ENCODE data around the gene RIMS1.

The RIMS1 gene

DNA sequence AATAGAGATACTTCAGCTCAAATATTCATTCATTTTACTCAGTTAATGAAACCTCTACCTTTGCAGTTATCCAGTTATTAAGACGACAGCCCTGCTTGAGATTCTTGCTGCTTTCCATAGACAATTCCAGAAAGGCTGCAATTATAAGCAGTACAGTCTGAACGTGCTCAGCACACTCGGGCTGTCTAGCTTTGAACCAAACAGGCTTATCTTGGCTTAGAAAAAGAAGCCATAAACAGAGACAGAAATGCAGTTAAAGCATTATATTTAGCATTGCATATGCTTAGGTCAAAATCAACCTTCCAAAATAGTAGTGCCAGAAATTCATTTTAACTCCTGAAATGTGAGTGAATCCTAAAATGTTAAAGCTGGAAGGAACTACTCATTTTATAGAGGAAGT lies 531.4 kb downstream of the RIMS1 start:
- no peak for DNase-seq

DNA sequence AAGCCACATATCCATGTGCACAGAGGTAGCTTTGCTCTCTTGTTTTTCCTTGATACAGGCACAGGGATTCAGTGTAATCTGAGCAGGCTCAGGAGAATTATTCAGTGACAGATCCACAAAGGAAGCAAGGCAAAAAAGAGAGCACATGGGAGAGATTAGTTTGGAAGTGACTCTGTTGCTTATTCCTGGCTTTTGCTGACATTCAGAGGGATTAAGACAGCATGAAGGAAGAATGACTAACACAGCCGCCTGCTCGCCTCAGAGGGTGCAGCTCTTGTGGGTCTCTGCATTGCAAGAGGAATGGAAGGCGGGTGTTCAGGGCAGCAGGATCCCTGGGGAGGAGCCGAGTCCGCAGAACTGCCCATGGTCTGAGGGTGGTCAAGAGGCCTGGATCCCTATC lies 532.1 kb downstream of the RIMS1 start:
- DNase-seq = no peak

DNA sequence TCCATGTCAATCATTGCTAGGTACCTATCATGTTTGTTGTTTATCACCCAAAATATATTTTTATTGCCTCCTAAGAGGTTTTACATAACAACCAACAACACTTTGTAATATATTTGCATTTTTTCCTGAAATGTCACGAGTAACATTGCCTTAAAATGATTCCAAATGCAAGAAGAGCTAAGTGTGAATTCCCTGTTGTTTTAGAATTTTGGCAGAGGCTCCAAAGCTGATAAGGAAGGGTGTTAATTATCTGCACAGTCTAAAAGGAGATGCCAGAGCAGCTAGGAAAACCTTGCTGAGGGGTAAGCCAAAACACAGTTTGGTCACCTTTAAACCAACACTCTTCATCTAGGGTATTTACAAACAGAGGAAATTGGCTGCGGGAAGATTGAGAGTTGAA lies 533.6 kb downstream of the RIMS1 start:
- DNase-seq = no peak

DNA sequence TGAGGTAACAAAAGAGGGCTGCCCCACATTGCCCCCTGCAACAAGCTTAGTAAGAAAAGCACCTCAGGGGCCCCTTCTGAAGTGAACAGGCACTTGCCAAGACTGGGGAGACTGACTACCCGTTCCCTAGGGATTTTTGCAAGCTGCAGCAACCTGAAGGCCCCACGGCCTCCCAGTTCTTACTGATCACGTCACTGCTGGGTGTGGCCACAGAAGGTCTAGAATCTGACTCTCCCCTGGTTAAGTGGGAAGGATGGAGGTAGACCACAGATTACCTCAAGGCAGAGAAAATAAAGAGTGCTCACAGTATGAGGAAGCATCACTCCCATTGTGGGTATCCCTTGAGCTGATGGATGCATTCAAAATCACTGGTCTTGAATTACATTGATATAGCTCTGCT lies 534.1 kb downstream of the RIMS1 start:
- no peak for DNase-seq

DNA sequence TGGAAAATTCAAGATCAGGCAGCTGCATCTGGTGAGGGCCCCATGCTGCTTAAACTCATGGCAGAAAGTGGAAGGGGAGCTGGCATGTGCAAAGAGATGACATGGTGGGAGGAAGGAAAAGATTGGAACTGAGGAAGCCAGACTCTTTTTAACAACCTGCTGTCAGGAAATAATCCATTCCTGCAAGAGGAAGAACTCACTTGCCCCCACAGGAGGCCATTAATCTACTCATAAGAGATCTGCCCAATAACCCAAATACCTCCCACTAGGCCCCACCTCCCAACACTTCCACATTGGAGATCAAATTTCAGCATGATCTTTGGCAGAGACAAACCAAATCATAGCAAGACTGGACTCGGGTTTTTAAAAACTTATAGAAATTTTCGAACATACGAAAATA lies 535.0 kb downstream of the RIMS1 start:
- DNase-seq = no peak

- DNase-seq = no peak
Measured at GRCh38 chr6:72422171-72422570, 535.8 kb downstream of the RIMS1 start.

DNA sequence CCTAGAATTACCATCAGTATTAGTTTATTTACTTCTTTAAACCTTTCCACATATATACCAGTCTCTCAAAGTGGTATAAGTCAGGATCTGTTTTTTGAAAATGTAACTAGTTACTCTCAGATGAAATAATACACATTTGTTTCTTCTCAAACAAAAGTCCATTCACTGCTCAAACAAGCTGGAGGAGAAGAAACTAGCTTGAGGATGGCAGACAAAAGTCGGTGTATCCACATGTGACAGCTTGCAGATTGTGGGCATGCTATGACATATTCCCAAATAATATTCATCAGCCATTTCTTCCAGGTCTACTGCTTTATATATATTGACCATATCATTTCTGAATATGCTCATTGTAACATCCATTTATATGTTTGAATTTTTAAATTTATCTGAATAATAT lies 538.1 kb downstream of the RIMS1 start:
- no peak for DNase-seq

- DNase-seq = no peak
Measured at GRCh38 chr6:72425003-72425681, 538.8 kb downstream of the RIMS1 start.

DNA sequence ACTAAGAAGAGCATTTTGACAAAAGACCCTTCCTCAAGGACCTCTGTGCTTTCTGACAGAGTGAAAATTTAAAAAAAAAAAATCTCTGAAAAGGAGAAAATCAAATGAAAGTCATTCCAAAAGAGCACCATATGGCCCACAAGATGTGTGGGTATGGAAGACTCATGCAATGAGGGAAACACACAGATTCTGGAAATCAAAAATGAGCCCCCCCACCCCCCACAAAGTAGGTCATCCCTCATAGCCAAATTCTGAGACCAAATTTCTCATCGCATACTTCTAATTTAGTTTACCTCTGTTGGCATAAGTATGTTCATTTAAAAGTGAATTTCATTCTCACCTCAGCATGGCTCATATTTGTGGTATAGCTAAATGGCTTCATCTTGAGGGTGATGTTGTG lies 554.3 kb downstream of the RIMS1 start:
- no peak for DNase-seq

DNA sequence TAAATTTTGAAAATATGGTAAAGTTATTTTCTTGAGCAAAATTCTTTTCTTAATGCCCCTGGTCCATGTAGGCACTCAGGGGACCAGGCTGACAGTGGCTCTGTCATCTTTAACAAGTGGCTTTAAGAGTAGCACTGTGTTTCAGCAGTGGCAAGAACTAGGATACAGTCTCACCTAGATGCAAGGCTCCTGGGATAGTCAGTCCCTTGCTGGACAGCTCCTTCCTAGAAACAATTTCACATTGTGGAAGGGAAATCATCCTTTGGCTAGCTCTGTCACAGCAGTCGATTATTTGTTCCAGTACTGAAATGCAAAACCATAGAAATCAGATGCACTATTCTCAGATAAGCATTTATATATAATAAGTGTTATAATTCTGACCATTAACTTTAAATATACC lies 560.1 kb downstream of the RIMS1 start:
- DNase-seq = no peak
